ENCODE data around the gene SYNGAP1.

DNA sequence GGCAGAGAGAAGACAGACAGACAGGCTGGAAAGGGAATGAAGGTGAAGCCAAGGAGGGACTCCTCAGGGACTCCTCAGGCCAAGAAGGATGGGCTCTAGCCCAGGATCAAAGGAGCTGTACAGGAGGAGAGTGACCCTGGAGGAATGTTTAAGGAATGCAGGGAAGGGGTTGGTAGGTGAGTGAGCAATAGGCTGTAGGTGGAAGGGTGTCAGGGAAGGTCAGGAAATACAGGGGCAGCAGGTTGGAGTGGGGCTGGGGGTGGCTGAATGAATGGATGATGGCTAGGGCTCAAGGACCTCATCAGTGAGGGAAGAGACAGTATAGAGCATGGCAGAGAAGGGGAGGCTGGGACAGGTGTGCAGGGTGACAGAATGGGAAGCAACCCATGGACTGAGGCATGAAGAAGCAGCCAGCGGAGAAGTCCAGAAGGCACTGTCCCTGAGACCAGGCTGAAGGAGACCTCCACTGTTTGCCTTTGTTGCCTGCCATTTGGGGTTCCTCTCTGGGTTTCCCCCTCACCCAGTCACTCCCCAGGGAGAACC, 13.2 kb downstream of the SYNGAP1 start:
- no peak for TF ChIP-seq POLR2A (IDR thresholded peaks at IDR 0.05; ENCODE audit: low read length)
- TF ChIP-seq GATA1 (IDR thresholded peaks at IDR 0.05; ENCODE audit: low read depth, low read length), result no peak
